Hepatocyte (in vitro differentiated cells): ENCODE results near the gene MARCHF2.
"Not testable (repeated sequence)": the region's sequence is repeated elsewhere in the genome, so short reads cannot be mapped to it uniquely, and the experiment has no call there.

Experiments
- CTCF ChIP-seq: fragments of 200-600 bp; sonication (generic); IDR thresholded peaks from 2 replicates; pipeline ENCODE4 v1.5.1; 2016; ENCODE audit warnings: antibody characterized with exemption, mild to moderate bottlenecking; ENCODE audit not compliant: poor library complexity
- EZH2phosphoT487 ChIP-seq: fragments of 200-600 bp; sonication (generic); IDR thresholded peaks from one replicate; pipeline ENCODE4 v1.6.1; 2018; ENCODE audit warnings: antibody characterized with exemption, mild to moderate bottlenecking, low read depth, moderate library complexity; ENCODE audit not compliant: unreplicated experiment, severe bottlenecking

GRCh38 chr19:8375766-8376165 is 37.3 kb upstream of the MARCHF2 start:
- TF ChIP-seq CTCF, EZH2phosphoT487: not testable (repeated sequence)
